ENCODE data around the gene BPIFA2.
"Not testable (repeated sequence)": the region's sequence is repeated elsewhere in the genome, so short reads cannot be mapped to it uniquely, and the experiment has no call there.

BPIFA2 gene, protein sequence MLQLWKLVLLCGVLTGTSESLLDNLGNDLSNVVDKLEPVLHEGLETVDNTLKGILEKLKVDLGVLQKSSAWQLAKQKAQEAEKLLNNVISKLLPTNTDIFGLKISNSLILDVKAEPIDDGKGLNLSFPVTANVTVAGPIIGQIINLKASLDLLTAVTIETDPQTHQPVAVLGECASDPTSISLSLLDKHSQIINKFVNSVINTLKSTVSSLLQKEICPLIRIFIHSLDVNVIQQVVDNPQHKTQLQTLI

DNA sequence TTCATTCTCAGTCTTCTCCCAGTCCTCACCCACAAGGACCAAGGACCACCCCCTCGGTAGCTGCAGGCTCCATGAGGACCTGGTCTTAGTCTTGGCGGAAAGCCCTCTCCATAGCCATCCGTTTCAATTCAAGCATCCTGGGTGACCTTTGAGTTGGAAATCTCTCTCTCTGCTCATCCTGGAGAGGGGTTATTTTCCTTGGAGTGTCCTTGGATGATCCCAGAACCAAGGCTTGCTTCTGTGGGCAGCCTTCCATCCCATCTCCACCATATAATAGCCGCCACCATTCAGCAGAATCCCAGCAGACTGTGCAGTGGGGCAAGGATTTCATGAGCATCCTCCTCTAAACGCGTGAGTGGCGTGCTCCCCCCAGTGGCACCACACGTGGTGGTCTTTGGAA is at the start of gene BPIFA2:
Gene BPIFA2 (plus strand): TSS at position 301 of the 400 bp plus-strand sequence. CDS start 987 bp downstream, outside the sequence.
- no peak for DNase-seq (ENCODE audit: low read depth in 2 of 2)

DNA sequence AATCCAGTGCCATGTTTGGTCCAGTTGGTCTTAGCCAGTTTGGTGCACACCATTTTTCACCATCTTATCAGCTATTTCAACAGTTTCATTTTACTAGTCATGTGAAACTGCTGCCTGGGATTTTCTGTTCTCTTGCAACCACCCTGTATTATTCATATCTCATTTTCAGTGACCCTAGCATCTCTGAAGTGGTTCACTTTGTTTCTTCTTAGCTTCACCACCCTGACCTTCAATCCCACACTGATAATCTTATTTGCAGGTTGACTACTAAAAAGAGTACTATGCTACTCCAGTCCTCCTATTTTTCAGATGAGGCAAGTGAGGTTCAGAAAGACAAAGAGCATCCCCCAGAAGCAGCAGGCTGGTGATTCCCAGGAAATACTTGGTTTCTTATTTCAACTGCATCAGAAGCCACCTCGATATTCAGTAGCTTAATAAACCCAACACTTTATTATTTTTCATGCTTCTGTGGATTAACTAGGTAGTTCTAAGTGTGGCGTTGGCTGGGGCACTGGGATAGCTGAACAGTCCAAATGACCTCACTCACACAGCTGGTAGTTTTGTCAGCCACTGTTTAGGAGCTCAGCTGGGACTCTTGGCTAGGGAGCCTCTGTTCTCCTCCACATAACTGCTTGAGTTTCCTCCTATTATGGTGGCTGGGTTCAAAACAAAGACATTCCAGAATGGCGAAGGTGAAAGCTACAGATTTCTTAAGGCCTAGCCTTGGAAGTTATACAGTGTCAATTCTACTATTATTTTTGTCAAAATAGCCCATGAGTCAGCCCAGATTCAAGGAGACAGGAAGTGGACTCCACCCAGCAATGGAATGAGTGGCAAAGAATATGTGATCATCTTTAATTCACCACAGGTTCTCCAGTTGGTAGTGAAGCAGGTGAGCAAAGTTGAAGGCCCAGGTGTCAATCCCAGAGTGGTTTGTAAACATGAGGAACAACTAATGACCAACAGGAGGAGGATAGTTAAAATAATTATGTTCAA is 47.9 kb upstream of the BPIFA2 start:
- DNase-seq (ENCODE audit: low read depth in 2 of 2), result no peak

DNA sequence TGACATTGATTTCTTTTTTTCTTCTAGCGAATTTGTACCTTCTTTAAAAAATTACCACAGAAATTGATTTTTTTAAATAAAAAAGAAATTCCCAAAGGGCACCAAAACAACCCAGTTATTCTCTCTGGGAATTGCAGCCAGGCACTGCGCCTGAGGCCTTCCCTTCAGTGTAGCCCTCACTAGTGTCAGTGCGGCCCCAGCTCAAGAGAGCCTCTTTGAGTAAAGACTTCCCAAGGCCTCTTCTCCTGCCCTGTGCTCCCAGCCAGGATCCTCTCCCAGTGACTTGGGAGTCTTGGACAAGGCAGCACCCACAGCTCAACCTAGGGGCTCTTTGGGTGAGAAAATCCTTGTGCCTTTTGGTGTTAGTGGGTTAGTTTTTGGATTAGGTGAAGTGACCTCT is 47.0 kb upstream of the BPIFA2 start:
- no peak for DNase-seq (ENCODE audit: low read depth in 2 of 2)

DNA sequence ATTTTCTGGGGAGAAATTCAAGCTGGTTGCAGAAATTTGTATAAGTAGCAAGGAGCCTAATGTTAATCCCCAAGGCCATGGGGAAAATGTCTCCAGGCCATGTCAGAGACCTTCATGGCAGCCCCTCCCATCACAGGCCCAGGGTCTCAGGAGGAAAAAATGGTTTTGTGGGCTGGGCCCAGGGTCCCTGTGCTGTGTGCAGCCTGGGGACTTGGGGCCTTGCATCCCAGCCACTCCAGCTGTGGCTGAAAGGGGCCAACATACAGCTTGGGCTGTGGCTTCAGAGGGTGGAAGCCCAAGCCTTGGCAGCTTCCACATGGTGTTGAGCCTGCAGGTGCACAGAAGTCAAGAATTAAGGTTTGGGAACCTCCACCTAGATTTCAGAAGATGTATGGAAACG is 45.7 kb upstream of the BPIFA2 start:
- not testable (repeated sequence) for DNase-seq (ENCODE audit: low read depth in 2 of 2)

DNA sequence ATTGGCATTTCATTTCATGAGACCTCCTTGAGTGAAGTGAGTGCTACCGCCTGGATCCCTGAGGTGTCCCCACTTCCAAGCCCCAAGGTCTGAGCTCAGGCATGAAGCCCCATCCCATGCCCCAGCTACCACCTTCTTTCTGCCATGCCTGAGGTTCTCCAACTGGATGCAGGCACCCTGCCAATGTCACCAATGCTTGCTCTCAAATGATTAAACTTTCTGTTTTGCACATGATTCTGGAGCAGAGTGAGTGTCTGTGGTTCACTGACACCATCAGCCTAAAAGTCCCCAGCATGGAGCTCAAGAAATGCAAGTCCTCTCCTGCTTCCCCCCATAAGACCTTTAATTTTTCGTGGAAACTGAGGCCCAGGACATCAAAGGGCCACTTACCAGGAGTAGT is 43.7 kb upstream of the BPIFA2 start:
- DNase-seq (ENCODE audit: low read depth in 2 of 2), result no peak

DNA sequence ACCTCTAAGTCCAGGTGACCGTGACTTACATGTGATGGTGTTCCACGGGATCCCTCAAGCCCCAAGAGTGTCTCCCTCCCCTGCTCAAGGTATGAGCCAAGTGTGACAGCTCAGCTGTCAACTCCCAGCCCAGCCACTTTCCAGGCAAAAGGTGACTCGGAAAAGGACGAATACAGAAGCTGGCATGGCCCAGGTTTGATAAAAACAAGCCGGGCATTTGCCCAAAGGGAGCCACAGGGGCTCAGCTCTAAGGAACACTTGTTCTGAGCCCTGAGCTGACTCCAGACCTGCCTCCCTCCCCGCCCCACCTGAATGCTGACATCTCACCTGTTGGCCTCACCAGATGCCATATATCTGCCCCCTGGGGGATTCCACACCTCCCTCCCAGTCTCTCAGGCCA is 43.0 kb upstream of the BPIFA2 start:
- no peak for DNase-seq (ENCODE audit: low read depth in 2 of 2)

DNA sequence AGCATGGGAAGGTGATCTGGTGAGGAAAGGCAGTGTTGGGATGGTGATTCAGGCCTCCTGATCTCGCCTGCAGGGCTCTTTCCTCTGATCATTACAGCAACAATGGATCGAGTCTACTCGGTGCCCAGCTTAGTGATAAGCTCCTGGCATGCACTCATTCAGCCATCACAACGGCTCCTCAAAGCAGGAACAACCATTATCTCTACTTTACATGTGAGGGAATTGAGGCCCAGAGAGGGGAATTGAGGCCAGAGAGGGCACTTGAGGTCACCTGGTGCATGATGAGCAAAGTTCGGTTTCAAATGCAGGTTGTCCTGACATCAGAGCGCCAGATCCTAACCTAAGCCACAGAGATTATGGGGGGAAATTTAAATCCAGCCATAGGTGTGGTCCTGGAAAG is 42.0 kb upstream of the BPIFA2 start:
- DNase-seq (ENCODE audit: low read depth in 2 of 2), result no peak

DNA sequence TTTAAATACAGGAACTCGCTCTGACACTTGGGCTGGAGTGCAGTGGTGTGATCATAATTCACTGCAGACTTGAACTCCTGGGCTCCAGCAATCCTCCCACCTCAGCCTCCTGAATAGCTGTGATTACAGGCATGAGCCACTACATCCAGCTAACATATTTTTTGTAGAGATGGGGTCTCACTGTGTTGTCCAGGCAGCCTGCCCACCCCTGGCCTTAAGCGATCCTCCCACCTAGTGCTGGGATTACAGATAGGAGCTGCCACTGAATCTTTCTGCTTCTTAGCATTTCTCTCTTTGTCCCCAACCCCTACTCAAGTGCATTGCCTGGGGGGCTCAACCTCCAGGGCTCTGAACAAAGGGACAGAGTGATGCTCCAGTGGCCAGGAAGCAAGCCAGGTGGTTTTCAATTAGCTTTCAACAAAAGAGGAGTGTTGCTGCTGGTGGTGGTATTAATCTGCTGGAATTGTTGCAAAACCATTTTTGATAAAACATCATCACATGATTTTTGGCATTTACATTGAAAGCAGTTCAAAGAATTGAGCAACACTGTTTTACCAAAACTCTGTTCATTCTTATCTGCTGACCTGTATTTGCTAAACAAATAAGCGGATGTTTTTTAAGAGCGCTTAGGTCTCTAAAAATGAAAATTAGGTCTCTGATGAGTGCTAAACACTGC is 40.4 kb upstream of the BPIFA2 start:
- DNase-seq (ENCODE audit: low read depth in 2 of 2), result no peak

DNA sequence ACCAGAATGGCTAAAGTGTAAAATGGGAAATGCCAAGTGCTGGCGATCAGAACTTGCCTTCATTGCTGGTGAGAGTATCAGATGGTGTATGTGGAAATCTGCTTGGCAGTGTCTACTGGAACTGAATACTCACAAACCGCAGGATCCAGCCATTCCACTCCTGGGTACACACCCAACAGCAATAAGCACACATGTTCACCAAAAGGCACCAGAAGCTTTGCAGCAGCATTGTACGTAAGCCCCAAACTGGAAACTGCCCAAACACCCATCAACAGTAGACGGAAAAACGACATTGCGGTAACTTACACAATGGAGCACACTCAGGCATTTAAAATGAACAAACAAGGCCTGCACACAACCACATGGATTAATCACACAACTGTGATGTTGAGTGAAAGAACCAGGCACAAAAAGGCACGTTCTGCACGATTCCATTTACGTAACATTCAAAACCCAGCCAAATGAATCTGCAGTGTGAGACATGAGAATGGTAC is 37.3 kb upstream of the BPIFA2 start:
- no peak for DNase-seq (ENCODE audit: low read depth in 2 of 2)

DNA sequence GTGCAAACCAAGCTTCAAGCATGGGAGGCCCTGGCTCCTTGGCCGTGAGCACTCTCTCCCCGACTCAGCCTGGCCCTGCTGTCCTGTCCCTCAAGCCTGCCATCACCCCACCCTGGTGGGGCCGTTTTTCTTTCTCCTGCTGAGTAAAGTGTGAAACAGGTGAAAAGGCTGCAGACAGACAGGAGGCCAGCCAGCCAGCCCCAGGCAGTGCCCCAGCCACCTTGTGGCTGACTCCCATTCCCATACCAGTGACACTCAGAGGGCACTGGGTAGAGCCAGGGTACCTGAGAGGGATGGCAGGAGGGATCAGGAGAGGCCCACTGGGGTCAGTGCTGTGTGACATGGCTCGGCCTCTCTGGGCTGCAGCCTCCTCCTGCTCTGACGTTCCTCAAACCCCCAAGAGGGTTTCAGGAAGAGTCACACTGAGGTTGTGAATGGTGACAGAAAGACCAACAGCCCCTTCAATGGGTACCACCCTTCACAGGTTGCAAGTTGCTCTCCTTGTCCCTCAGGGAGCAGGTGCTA is 35.9 kb upstream of the BPIFA2 start:
- DNase-seq (ENCODE audit: low read depth in 2 of 2), result no peak

DNA sequence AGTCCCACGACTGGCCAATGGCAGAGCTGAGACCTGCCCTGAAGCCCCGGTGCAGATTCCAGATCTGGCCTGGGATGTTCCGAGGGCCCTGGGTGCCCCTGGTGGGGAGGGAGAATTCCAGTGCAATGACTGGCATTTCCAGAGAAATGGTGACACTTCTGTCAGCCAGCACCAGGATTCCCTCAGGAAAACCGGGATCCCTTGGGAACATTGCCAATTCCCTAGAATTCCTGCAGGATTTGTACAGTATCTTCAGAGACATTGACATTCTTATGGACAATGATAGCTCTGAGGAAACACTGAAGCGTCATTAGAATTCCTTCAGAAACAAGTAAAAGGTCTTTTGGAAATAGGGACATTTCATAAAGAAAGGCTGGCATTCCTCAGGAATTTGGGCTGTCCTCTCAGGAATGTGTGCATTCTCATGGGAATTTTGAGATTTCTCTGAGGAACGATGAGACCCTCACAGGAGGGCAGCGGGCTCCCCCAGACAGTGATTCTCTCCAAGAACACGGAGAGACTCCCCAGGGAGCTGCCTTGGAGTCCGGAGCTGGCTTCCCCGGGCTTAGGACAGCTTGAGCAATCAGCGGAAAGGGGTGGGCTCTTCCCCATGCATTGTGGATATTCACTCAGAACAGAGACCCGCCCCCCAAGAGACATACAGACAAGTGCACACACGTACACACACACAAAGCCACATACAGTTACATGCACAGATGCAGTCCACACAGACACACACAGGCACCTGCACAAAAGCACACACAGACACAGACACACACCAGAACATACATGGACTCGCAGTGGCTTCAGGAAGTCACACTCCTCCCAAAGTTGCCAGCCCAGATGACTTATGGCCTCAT is 35.2 kb upstream of the BPIFA2 start:
- no peak for DNase-seq (ENCODE audit: low read depth in 2 of 2)

DNA sequence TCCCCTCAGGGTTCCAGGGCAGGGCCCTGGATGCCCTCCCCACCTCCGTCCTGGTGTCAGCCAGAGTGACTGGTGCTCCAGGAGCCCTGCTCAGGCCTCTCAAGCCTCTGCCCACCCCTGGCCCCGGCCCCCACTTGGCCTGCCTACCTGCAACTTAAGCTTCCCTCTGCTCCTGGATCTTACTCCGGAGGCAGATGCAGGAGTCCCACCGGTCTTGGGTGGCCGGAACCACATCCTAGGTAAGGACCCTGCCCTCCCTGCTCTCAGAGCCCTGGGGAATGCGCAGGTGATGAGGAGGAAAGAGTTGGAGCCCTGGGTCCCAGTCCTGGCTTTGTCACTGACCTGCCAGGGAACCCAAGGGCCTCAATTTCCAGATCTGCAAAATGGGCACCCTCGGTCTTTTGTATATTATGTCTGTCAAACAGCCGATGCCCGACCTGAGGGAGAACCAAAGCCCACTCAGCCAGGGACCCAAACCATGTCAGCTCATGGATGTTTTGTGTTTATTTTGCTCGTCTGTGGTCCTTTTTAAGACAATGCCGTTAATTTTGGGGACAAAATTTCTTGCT is 34.5 kb upstream of the BPIFA2 start:
- DNase-seq (ENCODE audit: low read depth in 2 of 2), result no peak

DNA sequence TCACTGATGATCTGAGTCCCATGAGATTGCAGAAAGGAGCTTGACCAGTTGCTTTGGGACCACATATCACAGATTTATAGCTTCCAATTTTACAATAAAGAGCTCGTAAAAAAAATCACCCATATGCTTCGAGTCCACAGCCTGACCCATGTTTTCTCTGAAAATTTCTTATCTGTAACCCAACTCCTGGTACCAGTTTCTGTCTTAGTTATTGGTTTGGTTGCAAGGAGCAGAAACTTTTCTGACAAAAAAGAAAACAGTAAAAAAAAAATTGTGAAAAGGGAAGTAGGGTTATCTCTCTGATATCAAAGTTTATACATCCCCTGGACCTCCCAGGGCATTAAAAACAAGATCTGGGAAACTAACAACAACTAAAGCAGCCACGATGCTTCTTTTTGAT is 30.8 kb upstream of the BPIFA2 start:
- no peak for DNase-seq (ENCODE audit: low read depth in 2 of 2)

DNA sequence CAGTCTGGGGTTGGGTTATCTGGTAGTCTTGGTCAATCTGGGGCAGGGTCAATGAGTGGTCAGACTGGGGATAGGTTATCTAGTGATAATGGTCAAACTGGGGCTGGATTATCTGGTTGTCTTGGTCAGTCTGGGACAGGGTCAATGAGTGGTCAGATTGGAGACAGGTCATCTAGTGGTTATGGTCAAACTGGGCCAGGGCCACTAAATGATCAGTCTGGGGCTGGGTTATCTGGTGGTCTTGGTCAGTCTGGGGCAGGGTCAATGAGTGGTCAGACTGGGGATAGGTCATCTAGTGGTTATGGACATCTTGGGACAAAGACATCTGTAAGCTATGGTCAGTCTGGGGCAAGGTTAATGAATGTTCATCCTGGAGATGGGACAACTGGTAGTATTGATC is 28.5 kb upstream of the BPIFA2 start:
- no peak for DNase-seq (ENCODE audit: low read depth in 2 of 2)

DNA sequence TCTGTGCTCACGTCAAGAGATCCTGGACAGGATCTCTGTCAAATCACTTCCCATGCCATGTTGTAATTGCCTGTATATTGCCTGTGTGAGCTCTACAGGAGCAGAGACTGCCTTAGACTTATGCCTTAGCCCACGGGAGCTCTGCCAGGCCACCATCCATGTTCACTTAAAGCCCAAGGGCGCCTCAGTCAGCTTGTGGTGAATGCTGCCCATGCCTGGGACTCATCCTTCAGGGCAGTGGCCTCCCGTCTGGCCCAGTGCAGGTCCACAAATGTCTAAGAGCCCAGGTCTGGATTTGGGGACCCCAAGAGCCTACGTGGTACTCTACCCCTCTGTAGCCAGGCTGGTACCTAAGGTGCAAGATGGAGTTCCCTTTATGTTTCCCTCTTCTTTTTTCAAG is 22.4 kb upstream of the BPIFA2 start:
- DNase-seq (ENCODE audit: low read depth in 2 of 2), result no peak

DNA sequence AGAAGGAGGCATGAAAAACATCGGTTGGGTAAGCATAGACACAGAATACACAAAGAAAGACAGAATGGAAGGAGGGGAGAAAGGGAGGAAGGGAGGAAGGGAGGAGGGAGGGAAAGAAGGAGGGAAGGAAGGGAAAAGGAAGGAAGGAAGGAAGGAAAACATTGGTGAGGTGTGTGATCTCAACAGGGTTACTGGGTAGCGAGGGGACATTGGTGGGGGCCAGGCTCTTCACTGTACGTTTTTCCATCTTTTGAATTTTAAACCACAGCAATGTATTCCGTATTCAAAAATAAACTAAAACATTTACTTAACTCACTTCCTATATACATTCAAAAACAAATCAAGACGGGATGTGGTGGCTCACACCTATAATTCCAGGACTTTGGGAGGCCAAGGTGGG is 20.7 kb upstream of the BPIFA2 start:
- DNase-seq (ENCODE audit: low read depth in 2 of 2), result no peak

DNA sequence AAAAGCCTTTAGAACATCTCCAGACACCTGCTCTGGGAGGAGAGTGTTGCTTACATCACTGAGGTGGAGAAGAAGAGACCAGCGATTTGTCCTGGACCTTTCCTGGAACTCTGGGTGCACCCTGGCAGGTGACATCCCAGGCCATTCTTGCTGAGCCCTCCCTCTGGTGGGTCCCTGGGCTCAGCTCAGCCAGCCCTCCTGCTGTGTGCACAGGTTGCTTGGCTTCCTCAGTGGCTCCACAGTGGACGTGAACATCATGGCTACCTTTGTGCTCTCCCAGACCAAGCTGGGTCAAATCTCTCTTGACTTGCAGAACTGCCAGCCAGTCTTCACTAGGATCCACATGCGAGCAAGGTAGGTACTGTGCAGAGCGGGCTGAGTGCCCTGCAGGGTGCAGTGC is 19.9 kb upstream of the BPIFA2 start:
- no peak for DNase-seq (ENCODE audit: low read depth in 2 of 2)

DNA sequence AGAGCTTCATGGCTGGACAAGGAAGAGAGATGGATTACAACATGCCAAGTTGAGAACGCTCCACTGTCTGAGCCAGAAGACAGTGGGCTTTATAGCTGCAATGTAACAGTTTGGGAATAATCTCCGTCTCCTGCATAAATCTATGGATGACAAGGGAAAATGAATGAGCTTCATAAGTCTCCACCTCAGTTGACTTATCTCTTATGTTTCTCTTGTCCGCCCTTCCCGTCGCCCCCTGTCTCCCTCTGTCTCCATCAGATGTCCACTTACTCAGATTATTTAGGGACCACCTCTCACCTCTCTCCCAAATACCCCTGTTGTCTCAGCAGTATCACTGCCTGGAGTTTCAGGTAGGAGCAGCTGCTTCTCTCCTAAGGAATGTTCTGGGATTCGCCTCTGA is 13.7 kb upstream of the BPIFA2 start:
- DNase-seq (ENCODE audit: low read depth in 2 of 2), result no peak

DNA sequence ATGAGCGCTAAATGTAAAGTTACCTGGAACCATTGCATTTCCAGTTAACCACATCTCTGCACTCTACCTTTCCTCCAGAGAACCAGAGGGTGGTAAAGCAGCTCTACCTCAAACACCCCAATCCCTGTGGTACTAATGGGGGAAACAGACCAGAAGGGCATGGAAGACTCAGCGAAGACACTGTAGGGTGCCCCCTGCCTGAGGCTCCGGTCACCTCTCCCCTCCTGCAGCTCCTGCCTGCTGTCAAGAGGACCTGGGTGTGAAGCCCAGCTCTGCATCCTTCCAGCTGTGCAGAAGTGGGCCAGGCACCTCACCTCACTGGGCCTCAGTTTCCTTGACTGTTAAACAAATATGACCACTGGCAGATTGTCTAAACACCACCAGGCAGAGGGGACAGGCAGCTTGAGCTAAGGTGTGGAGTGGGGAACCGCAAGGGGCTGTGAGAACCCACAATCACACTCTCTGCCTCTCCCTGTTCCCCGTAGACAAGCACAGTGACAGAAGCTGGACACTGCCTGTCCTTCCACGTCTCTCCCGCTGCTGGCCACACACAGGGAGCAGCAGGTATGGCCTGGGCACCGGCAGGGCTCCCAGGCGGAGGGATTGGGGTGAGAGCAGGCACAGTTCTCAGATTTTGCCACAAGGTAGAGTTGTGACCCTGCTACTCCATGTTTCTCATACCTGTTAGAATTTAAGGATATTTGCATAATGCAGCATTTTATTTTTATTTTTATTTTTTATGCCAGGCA is 9.1 kb upstream of the BPIFA2 start:
- no peak for DNase-seq (ENCODE audit: low read depth in 2 of 2)

DNA sequence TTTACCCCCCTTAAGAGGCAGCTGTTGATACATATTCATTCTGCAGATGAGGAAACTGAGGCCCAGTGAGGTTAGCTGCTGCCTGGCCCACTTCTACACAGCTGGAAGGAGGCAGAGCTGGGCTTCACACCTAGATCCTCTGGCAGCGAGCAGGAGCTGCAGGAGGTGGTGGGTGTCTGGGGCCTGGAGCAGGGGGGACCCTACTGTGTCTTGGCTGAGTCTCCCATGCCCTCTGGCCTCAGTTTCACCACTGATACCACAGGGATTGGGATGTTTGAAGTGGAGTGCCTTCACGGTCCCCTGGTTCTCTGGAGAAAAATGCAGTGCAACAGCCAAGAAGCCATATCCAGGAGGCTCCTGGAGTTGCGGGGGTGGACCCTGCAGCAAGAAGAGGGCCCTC is 8.2 kb upstream of the BPIFA2 start:
- no peak for DNase-seq (ENCODE audit: low read depth in 2 of 2)

Data from stimulated activated CD4-positive, alpha-beta T cell treated with anti-CD3 and anti-CD28 coated beads, Interleukin-12 subunit alpha, Interleukin-12 subunit beta, amount 100 ng/mL, for 24 hours (primary cell).